Ishikawa (cell line): ENCODE data around the gene AUP1.

ENCODE experiments used
- CEBPB ChIP-seq: IDR thresholded peaks from 2 replicates; pipeline ENCODE4 v1.6.1; 2012
- CREB1 ChIP-seq: IDR thresholded peaks from 2 replicates; pipeline ENCODE4 v1.6.1; 2012; ENCODE audit warnings: low read depth
- EGR1 ChIP-seq: IDR thresholded peaks from 2 replicates; pipeline ENCODE4 v1.6.1; 2012
- EP300 ChIP-seq: IDR thresholded peaks from 2 replicates; pipeline ENCODE4 v1.6.1; 2012; ENCODE audit warnings: borderline replicate concordance
- FOXM1 ChIP-seq: IDR thresholded peaks from 2 replicates; pipeline ENCODE4 v1.6.1; 2012; ENCODE audit warnings: low read depth, borderline replicate concordance
- MAX ChIP-seq: IDR thresholded peaks from 2 replicates; pipeline ENCODE4 v1.6.1; 2012
- NFIC ChIP-seq: IDR thresholded peaks from 2 replicates; pipeline ENCODE4 v1.6.1; 2012
- RAD21 ChIP-seq: IDR thresholded peaks from 2 replicates; pipeline ENCODE4 v1.6.1; 2012; ENCODE audit warnings: low read depth
- REST ChIP-seq: IDR thresholded peaks from 2 replicates; pipeline ENCODE4 v1.6.1; 2012; ENCODE audit warnings: low read depth, mild to moderate bottlenecking
- TAF1 ChIP-seq: IDR thresholded peaks from 2 replicates; pipeline ENCODE4 v1.6.1; 2012; ENCODE audit warnings: low read depth, mild to moderate bottlenecking
- TCF12 ChIP-seq: IDR thresholded peaks from 2 replicates; pipeline ENCODE4 v1.6.1; 2012; ENCODE audit warnings: low read depth
- TEAD4 ChIP-seq: IDR thresholded peaks from 2 replicates; pipeline ENCODE4 v1.6.1; 2012
- USF1 ChIP-seq: IDR thresholded peaks from 2 replicates; pipeline ENCODE4 v1.6.1; 2012
- YY1 ChIP-seq: IDR thresholded peaks from 2 replicates; pipeline ENCODE4 v1.6.1; 2012; ENCODE audit warnings: low read depth
- ZBTB7A ChIP-seq: IDR thresholded peaks from 2 replicates; pipeline ENCODE4 v1.6.1; 2012; ENCODE audit warnings: low read depth

The AUP1 gene

GRCh38 chr2:74488643-74489481 lies 40.6 kb downstream of the AUP1 start:
- no peak for TF ChIP-seq NFIC
- TF ChIP-seq USF1 = no peak
- TF ChIP-seq CREB1 = no peak
- TF ChIP-seq RAD21 = no peak
- TF ChIP-seq MAX = no peak
- no peak for TF ChIP-seq ZBTB7A
- TF ChIP-seq CEBPB = no peak
- no peak for TF ChIP-seq TEAD4
- no peak for TF ChIP-seq TCF12
- TF ChIP-seq FOXM1 = no peak
- TF ChIP-seq TAF1 = no peak
- no peak for TF ChIP-seq YY1
- TF ChIP-seq EGR1 = no peak
- TF ChIP-seq REST = no peak
- TF ChIP-seq EP300 = no peak

- TF ChIP-seq REST (no peak), EP300 (no peak), TEAD4 (no peak), ZBTB7A (no peak), CEBPB (no peak), NFIC (no peak), FOXM1 (no peak), TCF12 (no peak), EGR1 (no peak), CREB1 (no peak), YY1 (no peak), USF1 (no peak), TAF1 (no peak), RAD21 (no peak)
Observed at GRCh38 chr2:74486141-74486540, 43.4 kb downstream of the AUP1 start.

GRCh38 chr2:74482801-74483674 lies 46.5 kb downstream of the AUP1 start, which contains the start of the genes CCDC142 and TTC31:
CCDC142 (minus strand) TSS chr2:74482998; CDS start chr2:74482837, 161 bp downstream.
TTC31 (plus strand) TSS chr2:74483081; CDS start chr2:74483096, 15 bp downstream.
- 0 out of 2 replicates have a peak, but pooled peaks have one; percentile 29 for TF ChIP-seq USF1
- TF ChIP-seq YY1 = peak; percentile 100
- TF ChIP-seq FOXM1 = no peak
- TF ChIP-seq CREB1 = no peak
- peak; percentile 81 for TF ChIP-seq EGR1
- no peak for TF ChIP-seq ZBTB7A
- peak; percentile 78 for TF ChIP-seq TAF1
- peak; percentile 71 for TF ChIP-seq RAD21
- TF ChIP-seq NFIC = 0 out of 2 replicates have a peak, but pooled peaks have one; percentile 23
- TF ChIP-seq TCF12 = no peak; the same call in 1 of the 2 replicates
- TF ChIP-seq REST = no peak
- no peak; the same call in 1 of the 2 replicates for TF ChIP-seq TEAD4
- TF ChIP-seq EP300 = no peak
- TF ChIP-seq MAX = peak; percentile 56; the same call in 1 of the 2 replicates
- TF ChIP-seq CEBPB = no peak
